GM21576 (cell line): ENCODE data around the gene KIF19.

Experiments
- ATAC-seq: cut with Tn5 transposase; IDR thresholded peaks from one replicate; pipeline ENCODE4 v1.9.1; 2021; ENCODE audit warnings: mild to moderate bottlenecking, moderate library complexity; ENCODE audit not compliant: unreplicated experiment

Gene KIF19

GRCh38 chr17:74361230-74362068 is 35.4 kb downstream of the KIF19 start, which contains the start of gene BTBD17:
Gene BTBD17, minus strand, starts transcription at chr17:74361868. Its CDS starts 49 bp downstream, at chr17:74361819.
- ATAC-seq = no peak

DNA sequence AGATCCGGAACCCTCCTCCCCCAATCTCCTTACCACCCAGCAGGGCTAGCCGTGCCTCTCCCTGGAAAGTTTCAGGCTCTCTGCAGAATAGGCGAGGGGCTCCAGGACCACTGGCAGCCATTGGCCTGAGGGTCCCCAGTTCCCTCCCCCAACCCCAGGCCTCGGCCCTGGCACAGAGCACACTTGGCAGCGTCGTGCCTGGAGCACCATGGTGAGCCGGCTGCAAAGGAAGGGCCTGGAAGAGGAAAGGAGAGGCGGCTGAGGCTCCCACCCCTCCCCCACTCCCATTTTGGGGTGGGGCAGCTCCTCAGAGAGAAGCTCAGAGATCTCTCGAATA is 36.0 kb downstream of the KIF19 start:
- no peak for ATAC-seq

DNA sequence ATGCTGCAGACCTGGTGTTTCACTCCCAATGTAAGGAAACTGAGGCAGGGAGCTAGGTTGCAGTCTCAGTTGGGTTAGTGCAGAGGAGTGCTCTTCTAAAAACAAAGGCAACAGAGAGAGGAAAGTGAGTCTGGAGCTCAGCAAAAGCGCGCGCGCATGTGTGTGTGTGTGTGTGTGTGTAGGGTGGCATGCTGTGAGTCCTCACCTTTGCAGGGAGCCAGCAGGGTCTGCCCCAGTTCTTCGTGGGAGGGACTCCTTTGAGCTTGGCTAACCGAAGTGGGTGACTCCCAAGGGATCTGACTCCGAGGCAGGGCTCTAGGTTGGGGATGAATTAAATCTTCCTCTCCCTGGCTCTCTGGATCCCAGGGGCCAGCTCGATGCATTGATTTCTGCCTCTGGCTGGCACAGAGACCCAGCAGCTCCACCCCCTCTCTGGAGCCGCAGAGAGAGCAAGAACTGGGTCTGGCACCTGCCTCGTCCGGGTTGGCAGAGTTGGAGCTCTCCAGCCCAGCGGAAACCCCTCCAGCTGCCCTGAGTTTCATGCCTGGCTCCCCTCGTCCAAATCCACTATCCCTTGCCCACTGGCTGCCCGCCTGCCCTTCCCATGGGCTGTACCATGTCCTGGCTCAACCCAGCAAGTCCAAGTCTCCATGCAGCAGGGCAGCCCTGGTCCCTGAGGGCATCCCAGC is 36.9 kb downstream of the KIF19 start:
- ATAC-seq = no peak

DNA sequence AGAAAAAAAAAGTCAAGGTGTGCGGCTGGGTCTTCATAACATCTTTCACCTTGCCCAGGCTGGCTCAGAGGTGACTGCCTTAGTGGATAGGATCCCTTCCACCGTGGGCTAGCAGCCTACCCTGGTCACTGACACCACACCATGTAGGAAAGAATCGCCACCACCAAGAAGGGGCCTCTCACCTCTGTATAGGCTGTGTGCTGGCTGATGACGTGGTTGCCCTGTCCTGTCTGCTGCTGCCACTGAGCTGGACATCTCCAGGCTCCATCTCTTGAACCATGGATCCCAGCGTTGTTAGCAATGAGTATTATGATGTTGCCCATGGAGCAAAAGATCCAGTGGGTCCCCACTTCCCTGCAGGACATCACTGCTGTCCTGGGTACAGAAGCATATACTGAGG is 41.2 kb downstream of the KIF19 start, which contains the start of gene GPR142:
GPR142 (plus strand) TSS at position 301 of the 400 bp plus-strand sequence. CDS start 2,035 bp downstream, outside the sequence.
- ATAC-seq = no peak

GRCh38 chr17:74368341-74369081 is 42.5 kb downstream of the KIF19 start:
- no peak for ATAC-seq

- ATAC-seq = no peak
Measured at GRCh38 chr17:74369221-74369620, 43.2 kb downstream of the KIF19 start.

DNA sequence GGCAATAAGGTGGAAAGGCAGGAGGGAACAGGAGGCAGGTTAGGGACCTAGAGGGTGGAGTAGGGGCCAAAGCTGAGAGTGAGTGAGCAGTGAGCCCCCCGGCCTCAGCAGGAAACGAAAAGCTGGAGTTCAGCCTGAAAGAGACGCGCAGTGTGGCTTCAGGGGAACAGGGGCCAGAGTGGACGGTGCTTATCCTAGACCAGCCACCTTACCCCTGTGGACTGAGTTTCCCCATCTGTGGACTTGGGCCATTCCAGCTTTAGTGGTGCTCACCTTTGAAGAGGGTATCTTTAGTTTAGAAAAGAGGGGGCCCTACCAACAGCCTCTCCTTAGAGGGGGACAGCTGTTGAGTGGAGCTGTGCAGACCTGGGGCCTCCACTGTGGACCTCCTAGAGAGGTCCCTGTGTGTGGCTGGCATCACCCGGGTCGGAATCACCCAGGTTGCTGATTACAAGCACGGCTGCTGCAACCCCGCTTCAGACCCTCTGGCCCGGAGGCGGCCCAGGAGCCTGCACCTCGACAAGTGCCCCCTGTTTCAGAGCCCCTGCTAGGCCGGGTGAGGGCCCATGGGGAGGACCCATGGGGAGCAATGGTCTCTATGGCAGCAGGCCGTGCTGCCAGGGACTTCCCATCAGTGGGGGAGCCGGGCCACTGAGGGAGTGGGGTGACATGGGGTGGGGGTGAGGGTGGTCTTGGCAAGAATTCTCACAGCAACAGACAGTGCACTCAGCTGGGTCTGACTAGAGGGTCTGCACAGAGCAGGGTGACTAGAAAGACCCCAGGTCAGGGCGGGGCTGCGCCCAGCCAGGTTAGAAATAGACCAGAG is 43.9 kb downstream of the KIF19 start:
- no peak for ATAC-seq

DNA sequence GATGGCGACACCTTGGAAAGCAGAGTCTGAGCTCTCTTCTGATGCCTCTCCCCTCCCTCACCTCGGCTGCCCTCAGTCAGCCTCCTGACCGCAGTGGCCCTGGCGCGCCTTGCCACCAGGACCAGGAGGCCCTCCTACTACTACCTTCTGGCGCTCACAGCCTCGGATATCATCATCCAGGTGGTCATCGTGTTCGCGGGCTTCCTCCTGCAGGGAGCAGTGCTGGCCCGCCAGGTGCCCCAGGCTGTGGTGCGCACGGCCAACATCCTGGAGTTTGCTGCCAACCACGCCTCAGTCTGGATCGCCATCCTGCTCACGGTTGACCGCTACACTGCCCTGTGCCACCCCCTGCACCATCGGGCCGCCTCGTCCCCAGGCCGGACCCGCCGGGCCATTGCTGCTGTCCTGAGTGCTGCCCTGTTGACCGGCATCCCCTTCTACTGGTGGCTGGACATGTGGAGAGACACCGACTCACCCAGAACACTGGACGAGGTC is 45.7 kb downstream of the KIF19 start:
- ATAC-seq = no peak

DNA sequence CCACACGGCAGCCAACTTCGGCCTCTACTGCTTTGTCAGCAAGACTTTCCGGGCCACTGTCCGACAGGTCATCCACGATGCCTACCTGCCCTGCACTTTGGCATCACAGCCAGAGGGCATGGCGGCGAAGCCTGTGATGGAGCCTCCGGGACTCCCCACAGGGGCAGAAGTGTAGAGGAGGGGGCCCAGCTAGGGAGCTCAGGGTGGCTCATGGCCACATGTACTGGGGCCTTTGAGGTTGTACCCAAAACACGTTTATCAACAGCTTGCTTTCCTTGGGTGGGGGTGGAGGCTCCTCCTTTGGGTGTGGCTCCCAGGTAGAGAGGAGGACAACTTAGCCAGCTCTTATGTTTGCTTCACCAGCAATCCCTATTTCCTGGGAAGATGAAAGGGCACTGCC is 46.4 kb downstream of the KIF19 start:
- ATAC-seq = no peak

GRCh38 chr17:74373838-74374606 is 48.0 kb downstream of the KIF19 start:
- no peak for ATAC-seq

DNA sequence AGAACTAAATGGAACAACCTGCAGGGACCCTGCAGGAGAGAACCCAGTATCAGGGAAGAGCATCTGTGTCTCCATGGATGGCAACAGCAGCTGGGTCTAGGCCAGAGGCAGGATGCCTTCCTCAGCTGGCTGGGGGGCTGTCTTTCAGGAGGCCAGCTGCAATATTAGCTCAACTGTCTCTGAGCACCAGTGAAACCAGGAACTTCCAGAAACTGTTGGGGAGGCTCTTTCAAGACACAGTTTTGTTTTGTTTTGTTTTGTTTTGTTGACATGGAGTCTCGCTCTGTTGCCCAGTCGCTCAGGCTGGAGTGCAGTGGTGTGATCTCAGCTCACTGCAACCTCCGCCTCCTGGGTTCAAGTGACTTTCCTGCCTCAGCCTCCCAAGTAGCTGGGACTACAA is 48.8 kb downstream of the KIF19 start:
- no peak for ATAC-seq

- no peak for ATAC-seq
Measured at GRCh38 chr17:74379495-74380085, 53.6 kb downstream of the KIF19 start.

DNA sequence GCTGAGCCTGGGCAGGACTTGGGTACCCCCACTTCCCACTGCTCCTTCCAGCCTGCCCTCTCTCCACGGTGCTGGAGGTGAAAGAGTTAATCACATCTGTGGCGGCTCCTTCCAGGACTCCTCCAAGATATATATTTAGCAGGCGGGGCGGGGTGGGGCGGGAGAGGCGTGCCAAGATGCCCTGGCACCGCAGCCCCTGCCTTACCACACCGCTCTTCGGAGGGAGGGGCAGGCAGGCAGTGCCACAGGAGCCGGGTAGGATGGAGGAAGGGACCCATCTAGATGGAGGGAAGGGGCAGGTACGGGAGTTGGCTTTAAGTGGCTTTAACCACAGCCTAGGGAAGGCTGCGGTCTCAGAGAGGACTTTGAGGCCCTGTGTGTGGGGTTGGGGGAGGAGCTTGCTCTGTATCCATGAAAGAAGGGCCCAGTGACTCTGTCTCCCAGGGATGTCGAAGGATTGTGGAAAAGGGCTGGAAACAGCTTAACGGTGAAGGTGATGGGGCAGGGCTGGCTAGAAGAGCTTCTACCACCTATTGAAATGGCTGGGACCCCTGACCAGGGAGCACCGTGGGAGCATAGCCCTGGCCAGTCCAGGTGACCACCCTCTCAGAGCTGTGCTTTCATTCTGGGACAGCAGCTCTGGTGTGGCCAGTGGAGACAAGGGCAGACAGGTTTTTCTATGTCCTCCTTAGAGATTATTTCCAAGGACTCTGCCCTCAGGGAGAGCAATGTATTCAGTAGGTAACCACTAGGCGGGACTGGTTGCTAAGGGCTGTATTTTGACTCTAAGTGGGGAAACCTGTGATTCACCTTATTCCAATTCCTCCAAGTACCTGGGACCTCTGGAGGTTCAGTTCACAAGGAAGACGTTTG is 54.3 kb downstream of the KIF19 start:
- no peak for ATAC-seq

- ATAC-seq = no peak
Measured at GRCh38 chr17:74380959-74381808, 55.2 kb downstream of the KIF19 start.

DNA sequence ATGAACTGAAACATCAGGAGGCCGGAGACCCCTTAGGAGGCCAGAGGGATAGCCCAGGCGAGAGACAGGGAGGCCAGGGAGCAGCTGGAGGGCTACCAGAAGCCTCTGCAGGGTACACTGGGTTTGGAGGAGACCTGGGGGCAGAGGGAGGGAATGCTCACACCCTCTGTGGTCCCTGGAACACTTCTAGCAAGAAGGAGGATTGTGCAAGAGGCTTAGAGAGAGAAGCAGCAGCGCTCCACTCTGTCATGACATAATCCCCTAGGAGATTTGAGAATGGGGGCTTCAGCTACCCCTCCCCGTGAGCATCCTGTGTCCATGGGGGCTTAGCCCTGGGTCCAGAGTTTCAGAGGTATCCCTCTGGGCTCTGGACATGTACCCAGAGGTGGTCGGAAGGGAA is 57.1 kb downstream of the KIF19 start:
- no peak for ATAC-seq

DNA sequence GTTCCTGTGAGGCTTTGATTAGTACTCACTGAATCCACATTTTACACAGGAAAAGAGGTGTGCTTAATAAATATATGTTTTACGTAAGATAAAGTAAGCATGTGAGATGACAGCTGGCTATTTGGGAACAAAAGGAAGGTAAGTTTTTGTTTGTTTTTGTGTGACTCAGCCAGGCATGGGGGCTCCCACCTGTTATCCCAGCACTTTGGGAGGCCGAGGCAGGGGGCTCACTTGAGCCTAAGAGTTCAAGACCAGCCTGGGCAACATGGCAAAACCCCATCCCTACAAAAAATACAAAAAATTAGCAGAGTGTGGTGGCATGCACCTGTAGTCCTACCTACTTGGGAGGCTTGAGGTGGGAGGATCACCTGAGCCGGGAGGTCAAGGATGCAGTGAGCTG is 59.2 kb downstream of the KIF19 start:
- ATAC-seq = no peak

- no peak for ATAC-seq
Measured at GRCh38 chr17:74386386-74386785, 60.4 kb downstream of the KIF19 start.
